ENCODE results near the gene IFT52. TPM values are rescaled to one million over a fixed set of nuclear protein-coding genes. Genes with fewer than 3 reads are reported as not detected.

IFT52 gene
- total RNA-seq, 2 experiments from 2014 or later = 13.7 to 15.5 TPM

- Mint-ChIP-seq H3K27ac (no peak overlapping the region), H3K9me3 (no peaks in the 10 kb centered on the region), H3K4me1 (ENCODE audit: low read depth) (no peaks in the 10 kb centered on the region), H3K36me3 (ENCODE audit: low read depth) (no peaks in the 10 kb centered on the region), H3K4me3 (no peak overlapping the region), H3K27me3 (no peaks in the 10 kb centered on the region)
- TF ChIP-seq, protein P1, sequence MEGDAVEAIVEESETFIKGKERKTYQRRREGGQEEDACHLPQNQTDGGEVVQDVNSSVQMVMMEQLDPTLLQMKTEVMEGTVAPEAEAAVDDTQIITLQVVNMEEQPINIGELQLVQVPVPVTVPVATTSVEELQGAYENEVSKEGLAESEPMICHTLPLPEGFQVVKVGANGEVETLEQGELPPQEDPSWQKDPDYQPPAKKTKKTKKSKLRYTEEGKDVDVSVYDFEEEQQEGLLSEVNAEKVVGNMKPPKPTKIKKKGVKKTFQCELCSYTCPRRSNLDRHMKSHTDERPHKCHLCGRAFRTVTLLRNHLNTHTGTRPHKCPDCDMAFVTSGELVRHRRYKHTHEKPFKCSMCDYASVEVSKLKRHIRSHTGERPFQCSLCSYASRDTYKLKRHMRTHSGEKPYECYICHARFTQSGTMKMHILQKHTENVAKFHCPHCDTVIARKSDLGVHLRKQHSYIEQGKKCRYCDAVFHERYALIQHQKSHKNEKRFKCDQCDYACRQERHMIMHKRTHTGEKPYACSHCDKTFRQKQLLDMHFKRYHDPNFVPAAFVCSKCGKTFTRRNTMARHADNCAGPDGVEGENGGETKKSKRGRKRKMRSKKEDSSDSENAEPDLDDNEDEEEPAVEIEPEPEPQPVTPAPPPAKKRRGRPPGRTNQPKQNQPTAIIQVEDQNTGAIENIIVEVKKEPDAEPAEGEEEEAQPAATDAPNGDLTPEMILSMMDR (IDR thresholded peaks at IDR 0.05) = no peak
- no peaks in the 10 kb centered on the region for H3K27me3 ChIP-seq (ENCODE audit: control insufficient read depth in 1 of 2, insufficient read depth in 2 of 2, low read length in 2 of 2)
- H3K4me1 ChIP-seq (ENCODE audit: insufficient read depth, low read length) = no peaks in the 10 kb centered on the region
- DNase-seq (no peak), ATAC-seq (ENCODE audit: poor library complexity) (no peak)
- no peaks in the 10 kb centered on the region for H3K9me3 ChIP-seq (ENCODE audit: control insufficient read depth in 1 of 2, insufficient read depth in 1 of 2, low read length in 2 of 2)
- ChIA-PET CTCF (no interaction called here), POLR2A (no interaction called here)
- H3K4me3 ChIP-seq (ENCODE audit: low read length) = no peak overlapping the region
- intact Hi-C loops (cut with DNase I, micrococcal nuclease) = no loop called here
- H3K36me3 ChIP-seq (ENCODE audit: insufficient read depth, low read length) = no peaks in the 10 kb centered on the region
- no peak overlapping the region for H3K27ac ChIP-seq (ENCODE audit: low read depth in 1 of 2, low read length in 2 of 2)
These were observed 26.7 kb upstream of the IFT52 start for GRCh38 chr20:43563991-43564390.

GRCh38 chr20:43564455-43564854 is 26.3 kb upstream of the IFT52 start:
- no peaks in the 10 kb centered on the region for H3K36me3 ChIP-seq (ENCODE audit: insufficient read depth, low read length)
- no peak overlapping the region for H3K4me3 ChIP-seq (ENCODE audit: low read length)
- TF ChIP-seq, protein P1 (IDR thresholded peaks at IDR 0.05) = no peak
- Mint-ChIP-seq H3K36me3 (ENCODE audit: low read depth) (no peaks in the 10 kb centered on the region), H3K9me3 (no peaks in the 10 kb centered on the region), H3K4me1 (ENCODE audit: low read depth) (no peaks in the 10 kb centered on the region), H3K27me3 (no peaks in the 10 kb centered on the region), H3K27ac (no peak overlapping the region), H3K4me3 (no peak overlapping the region)
- no peaks in the 10 kb centered on the region for H3K27me3 ChIP-seq (ENCODE audit: control insufficient read depth in 1 of 2, insufficient read depth in 2 of 2, low read length in 2 of 2)
- no peak for DNase-seq
- H3K9me3 ChIP-seq (ENCODE audit: control insufficient read depth in 1 of 2, insufficient read depth in 1 of 2, low read length in 2 of 2) = no peaks in the 10 kb centered on the region
- ChIA-PET POLR2A (no interaction called here), CTCF (no interaction called here)
- H3K27ac ChIP-seq (ENCODE audit: low read depth in 1 of 2, low read length in 2 of 2) = no peak overlapping the region
- intact Hi-C loops (cut with DNase I, micrococcal nuclease) = no loop called here
- no peak for ATAC-seq (ENCODE audit: poor library complexity)
- no peaks in the 10 kb centered on the region for H3K4me1 ChIP-seq (ENCODE audit: insufficient read depth, low read length)

DNA sequence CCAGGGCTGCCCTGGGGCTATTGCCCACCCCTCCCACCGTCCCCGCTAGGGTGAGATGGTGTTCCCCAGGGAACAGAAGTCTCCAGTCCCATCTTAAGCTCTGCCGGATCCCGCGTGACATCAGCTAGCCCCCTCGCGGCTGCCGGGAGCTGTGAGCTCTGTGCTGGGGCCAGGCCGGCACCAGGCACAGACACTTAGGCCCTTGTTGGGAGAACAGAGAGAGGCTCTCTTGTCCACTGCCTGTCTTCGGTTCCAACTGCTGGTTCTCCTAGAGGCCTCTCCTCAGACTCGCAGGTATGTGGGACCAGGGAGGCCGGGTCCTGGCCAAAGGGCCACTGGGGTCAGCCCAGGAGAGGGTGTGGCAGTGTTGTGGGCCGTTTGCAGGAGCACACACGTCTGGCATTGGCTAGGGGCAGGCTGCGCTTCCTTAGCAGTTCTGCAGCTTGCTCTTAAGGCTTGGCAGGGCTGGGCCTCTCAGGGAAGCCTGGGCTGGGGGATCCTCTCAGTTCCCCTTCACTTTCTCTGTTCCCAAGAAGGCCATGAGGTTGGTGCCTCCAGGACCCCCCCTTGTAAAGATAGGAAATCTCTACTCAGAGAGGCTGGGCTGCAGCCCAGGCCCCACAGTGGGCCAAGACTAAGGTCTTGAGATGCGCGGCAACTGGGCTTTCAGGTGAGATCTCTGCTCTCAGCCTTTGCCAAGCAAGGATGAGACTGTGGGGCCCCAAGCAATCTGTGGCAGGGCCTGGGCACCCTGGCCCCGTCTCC is 25.6 kb upstream of the IFT52 start:
- Histone ChIP-seq H3K9me3 (ENCODE audit: control insufficient read depth in 1 of 2, insufficient read depth in 1 of 2, low read length in 2 of 2) (no peaks in the 10 kb centered on the region), H3K27ac (ENCODE audit: low read depth in 1 of 2, low read length in 2 of 2) (no peak overlapping the region), H3K36me3 (ENCODE audit: insufficient read depth, low read length) (no peaks in the 10 kb centered on the region), H3K27me3 (ENCODE audit: control insufficient read depth in 1 of 2, insufficient read depth in 2 of 2, low read length in 2 of 2) (no peaks in the 10 kb centered on the region), H3K4me1 (ENCODE audit: insufficient read depth, low read length) (no peaks in the 10 kb centered on the region), H3K4me3 (ENCODE audit: low read length) (no peak overlapping the region)
- Mint-ChIP-seq H3K4me1 (ENCODE audit: low read depth) (no peaks in the 10 kb centered on the region), H3K9me3 (no peaks in the 10 kb centered on the region), H3K27me3 (no peaks in the 10 kb centered on the region), H3K4me3 (no peak overlapping the region), H3K36me3 (ENCODE audit: low read depth) (no peaks in the 10 kb centered on the region), H3K27ac (no peak overlapping the region)
- ATAC-seq (ENCODE audit: poor library complexity) (no peak), DNase-seq (no peak)
- intact Hi-C loops (cut with DNase I, micrococcal nuclease) = no loop called here
- CTCF ChIA-PET = no interaction called here
- POLR2A ChIA-PET = no interaction called here
- TF ChIP-seq, protein P1 (IDR thresholded peaks at IDR 0.05) = no peak
